HG03097 (cell line): Measurements from ENCODE around the gene APCDD1L.

ENCODE experiments used
- ATAC-seq: cut with Tn5 transposase; IDR thresholded peaks from one replicate; pipeline ENCODE4 v1.9.1; 2021; ENCODE audit not compliant: unreplicated experiment, low FRiP score

The APCDD1L gene

DNA sequence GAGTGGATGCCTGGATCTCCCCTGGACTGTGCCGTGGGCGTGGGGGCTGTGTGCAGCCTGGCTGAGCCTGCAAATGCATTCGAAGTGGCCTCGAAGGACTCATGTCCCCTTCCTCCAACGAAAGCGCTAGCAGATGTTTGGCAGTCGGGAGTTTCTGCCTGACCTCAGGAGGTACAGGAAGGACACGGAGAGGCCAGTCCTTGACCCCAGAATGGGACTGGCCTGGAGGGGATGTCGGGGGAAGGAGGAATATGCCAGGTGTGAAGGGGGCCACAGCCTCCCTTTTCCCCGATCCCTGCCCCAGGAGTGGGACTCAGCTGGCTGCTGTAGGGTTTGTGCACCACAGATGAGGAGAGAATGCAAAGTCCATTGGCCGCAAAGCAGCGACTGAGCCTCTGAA lies 45.6 kb downstream of the APCDD1L start:
- no peak for ATAC-seq

DNA sequence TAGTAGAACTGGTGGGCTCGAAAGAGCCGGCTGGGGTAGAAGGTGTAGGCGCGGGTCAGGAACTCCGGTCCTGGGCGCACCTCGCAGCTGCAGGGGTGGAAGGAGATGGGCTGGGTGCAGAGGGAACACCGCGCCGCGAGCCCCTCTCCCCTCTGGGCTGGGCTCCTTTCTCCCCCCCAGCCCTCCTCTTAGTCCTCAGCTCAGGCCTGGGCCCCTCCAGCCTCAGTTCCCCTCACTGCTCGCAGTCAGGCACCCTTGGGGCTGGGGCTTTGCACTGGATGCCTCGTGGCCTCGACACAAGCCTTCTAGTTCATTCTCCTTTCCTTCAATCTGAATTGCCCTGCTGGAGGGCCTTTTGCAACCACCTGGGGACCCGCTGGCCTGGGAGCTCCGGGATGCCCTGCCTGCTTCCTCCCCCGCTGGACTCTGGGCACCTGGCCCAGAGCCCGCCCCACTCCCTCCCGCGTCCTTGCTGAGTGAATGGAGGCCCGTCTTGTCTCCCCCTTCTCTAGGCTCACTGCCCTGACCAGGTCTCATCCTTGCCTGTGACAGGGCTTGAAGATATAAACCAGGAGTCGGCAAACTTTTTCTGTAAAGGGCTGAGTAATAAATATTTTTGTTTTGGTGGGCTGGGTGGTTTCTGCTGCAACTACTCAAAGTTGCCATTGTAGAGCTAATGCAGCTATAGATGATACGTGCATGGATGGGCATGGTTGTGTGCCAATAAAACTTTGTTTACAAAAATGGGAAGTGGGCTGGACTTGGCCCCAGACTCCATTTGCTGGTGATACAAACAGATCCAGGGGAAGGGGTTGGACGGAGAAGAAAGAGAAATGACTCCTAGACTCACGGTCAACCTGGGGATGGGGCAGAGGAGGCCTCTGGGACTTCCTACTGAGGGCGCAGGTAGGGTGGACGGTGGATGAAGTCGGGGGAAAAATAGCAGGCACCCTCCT lies 47.3 kb downstream of the APCDD1L start:
- ATAC-seq: no peak

DNA sequence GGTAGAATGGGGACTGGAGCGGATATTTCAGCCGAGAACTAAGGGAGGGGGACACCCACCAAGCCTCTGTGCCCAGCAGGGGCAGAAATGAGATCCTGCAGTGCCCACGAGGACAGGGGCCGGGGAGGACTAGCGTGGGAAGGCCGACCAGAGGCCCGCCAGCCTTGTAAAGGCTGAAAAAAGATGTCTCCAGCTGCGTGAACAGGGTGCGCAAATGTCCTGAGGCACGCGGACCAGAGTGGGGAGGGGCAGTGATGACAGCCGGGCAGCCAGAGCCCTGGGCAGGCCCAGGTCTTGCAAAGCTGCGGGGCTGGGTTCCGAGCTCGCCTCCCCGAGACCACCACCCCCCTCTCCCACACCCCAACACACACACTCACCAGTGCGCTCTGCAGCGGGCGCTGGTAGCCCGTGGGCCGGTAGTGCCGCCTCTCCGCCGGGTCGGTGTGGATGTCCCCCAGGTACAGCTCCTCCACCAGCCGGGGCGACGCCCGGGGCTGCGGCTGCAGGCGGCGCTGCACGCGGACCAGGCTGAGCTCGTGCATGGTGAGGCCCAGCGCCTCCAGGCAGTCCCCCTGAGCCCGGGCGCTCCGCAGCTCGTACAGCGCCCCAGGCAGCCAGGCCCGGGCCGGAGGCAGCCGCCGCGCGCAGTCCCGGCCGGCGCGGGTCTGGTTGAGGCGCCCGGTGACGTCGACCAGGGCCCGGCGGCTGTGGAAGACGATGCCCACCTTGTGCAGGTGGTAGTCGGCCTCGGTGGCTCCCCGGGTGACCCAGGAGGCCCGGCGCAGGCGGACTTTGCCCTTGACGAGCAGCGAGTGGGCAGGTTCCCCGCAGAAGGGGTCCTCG lies 48.2 kb downstream of the APCDD1L start:
- ATAC-seq: no peak

DNA sequence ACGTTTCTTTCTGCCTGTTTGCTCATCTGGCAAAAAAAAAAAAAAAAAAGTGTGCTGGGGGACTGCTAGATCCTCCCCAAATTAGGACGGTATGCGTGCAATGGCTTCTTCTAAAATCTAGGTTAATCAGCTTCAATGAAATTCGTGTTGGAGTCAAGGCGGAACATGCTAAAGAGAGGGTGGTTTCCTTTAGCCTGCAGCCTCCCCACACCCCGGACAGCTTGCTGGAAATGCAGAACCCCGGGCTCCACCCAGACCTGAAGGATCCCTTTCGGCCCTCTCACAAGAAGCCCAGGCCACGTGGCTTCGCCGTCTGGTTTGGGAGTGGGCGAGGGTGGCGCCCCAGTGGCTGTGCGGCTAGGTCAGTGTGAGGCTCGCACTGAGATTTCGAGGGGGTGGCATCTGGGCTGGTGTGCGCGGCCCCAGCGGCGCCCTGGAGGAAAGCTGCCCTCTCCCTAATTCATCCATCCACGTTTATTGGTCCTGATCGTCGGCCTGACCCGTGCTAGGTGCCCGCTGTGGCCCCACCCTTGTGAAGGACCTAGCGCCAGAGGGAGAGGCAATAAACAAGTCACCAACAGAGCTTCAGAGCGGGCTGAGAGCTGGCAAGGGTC lies 49.0 kb downstream of the APCDD1L start:
- no peak for ATAC-seq

DNA sequence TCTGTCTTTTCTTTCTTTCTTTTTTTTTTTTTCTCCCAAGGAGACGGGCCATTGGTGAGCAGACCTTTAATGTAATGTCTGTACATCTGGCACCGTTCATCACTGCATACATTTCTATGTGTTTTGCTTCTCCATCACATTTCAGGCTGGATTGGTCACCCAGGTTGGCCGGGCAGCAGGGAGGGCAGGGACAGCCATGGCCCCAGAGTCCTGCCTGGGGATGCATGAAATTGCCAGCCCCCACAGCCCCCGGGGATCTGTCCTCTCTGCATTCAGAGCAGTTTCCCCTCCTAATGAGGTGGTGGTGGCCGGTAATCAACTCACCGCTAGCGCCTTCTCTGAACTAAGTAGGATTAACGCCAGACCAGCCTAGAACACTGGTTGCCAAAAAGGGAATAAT lies 50.4 kb downstream of the APCDD1L start:
- no peak for ATAC-seq

DNA sequence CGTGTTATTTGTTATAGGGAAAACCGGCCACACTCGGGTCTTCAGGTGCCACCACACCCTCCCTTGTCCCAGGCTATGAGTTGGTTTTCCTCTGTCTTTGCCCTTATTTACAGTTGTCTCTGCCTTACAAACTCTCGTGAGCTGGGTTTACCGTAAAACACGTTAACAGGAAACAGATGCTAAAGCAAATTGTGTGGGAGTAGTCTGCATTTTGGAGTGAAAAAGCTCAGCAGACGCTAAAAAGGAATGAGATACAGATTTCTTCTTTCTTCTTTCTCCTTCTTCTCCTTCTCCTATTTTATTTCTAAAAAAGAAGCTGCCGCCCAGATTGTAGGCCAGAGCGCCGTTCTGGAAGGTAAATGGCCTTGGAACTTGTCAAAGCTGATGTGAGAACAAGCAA lies 51.9 kb downstream of the APCDD1L start:
- ATAC-seq: no peak

DNA sequence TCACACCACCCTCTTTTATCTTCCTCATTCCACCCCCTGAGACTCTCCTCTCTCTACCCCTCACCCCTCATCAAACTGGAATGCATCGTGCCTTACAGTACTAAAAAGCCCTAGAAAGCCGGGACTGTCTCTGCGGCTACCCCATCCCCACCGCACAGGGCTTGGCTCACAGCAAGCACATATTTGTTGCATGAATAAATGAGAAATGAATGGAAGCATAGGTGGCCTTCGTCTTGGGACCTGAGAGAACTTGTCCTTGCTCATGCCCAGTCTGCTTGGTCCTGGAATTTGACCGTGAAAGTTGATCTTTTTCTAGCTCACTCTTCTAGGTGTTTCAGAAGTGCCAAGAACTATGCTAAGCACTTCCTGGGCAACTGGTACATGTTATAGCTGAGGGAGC lies 53.3 kb downstream of the APCDD1L start:
- no peak for ATAC-seq

DNA sequence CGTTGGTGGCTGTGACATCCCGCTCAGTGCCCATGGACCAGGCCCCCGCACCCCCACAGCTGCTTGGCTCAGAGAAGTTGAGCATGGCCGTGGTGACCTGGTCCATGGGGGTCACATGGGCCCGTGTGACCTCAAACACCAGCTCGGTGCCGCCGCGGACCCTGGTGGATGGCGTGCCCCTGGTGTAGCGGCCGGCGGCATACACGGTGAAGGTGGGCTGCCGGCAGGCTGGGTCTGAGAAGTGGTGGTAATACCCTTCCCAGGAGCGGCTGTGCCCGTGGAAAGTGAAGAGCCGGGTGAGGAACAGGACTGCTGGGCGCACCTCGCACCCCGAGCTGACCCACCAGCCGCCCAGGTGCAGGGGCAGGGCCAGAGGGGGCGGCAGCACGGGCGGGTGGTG lies 54.1 kb downstream of the APCDD1L start:
- no peak for ATAC-seq

DNA sequence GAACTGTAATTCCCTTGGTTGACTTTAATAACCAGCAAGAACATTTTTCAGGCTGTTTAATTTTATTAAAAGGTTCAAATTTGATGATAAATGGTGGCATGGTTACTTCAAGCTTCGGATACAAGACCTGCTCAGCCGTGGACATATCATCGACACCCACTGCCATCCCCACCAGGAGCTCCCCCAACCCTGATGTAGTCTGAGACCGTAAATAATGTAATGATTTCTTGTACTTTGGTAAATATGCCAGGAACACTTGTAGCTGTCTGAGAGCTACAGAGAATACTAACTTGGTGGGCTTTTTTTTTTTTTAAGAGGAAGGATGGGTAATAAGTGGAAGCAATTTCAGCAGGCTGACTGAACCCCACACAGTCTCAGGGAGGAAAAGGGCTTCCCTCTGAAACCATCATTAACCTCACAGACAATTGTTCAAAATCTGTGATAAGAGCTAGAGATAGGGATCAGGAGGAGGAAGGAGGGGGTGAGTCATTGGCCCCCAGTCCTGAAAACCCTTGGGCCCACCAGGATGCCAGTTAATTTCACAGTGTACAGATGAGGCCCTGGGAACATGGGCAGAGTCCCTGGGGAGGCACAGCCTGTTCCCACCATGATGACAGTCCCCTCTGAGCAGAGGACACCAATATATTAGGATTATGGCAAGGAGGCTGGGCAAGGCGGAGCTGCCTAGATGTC lies 56.0 kb downstream of the APCDD1L start:
- peak; percentile 24 for ATAC-seq

DNA sequence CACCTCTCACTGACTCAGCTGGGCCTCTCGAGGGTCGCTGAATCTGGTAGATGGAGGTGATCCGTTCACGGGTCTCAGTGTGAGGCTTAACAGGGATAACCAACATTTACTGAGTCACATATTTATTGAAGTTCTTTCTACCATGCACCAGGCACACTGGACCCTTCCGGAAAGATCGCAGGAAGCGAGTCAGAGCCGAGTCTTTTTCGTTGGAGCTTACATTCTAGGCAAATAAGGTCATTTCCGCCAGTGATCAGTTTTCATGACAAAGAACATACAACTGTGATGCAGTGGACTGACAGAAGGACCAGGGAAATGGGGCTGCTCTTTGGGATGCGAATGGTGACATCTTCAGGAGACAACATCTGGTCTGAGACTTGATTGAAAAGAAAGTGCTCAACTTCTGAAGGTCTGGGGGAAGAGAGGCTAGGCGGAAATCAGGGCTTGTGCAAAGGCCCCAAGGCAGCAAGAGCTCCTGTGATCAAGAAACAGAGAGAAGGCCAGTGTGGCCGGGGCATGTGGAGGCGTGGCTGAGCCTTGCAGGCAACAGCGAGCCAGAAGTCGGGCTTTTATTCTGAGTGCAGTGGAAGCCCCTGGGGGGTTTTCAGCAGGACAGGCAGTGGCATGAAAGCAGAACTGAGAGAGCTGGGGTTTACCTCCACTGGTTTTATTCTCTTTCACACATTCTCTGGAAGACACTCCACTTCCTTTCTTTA lies 56.7 kb downstream of the APCDD1L start:
- ATAC-seq: peak; percentile 98

DNA sequence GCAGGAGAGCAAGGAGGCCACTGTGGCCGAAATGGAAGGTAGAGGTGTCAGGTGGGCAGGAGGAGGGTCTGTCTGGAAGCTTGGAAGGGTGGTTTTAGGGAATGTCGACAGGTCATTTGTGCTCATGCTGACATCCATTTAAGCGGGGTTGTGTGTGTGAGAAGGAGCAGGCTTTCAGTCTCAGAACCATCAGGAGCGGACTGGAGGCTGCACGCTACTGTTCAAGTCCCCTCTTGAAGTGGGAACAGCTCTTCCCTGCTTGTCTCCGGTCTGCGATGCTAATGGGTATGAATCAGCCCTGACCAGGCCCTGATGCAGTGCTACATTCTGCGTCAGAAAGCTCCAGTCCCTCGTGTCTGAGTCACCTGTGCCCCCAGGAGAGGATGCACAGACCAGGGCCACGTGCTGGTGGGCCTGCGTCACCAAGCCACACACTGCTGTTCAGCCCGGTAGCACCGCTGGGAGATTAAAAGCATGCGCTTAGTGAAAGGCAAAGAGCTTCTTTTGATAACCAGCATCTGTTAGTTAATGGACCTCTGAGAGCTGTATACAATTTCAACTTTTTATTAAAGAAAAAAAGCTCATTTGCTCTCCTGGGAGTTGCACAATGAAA lies 58.0 kb downstream of the APCDD1L start:
- ATAC-seq: no peak

DNA sequence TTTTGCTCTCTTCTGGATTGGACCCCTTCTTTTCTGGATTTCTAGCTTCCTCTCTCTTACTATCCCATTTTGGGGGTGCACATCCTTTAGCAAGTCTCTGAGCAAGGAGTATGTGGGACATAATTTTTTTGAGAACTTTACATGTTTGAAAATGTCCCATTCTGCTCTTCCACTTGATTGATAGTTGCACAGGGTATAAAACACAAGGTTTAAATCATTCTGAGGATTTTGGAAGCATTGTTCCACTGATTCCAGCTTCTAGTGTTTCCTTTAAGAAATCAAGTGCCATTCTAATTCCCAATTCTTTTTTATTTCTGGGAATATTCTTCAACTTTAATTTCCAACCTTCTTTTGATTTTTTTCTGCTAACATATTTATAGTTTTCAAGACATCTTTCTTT lies 60.7 kb downstream of the APCDD1L start:
- ATAC-seq: no peak

DNA sequence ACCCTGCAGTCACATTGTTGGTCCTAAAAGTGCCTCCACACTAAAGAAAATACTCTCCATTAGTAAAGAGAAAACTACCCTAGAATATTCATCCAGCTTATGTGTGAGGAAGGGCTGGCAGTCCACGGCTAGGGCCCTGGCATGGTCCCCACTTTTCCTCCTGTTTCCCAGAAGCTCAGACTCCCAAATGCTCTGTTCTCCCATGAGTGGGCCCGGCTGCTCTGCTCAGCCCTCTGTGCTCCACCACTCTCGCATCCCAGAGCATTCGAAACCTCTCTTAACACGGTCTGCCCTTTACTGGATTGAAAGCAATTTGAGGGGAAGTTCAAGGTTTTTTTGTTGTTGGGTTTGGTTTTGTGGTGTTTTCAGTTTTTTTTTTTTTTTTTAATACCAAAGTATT lies 61.8 kb downstream of the APCDD1L start:
- ATAC-seq: no peak

DNA sequence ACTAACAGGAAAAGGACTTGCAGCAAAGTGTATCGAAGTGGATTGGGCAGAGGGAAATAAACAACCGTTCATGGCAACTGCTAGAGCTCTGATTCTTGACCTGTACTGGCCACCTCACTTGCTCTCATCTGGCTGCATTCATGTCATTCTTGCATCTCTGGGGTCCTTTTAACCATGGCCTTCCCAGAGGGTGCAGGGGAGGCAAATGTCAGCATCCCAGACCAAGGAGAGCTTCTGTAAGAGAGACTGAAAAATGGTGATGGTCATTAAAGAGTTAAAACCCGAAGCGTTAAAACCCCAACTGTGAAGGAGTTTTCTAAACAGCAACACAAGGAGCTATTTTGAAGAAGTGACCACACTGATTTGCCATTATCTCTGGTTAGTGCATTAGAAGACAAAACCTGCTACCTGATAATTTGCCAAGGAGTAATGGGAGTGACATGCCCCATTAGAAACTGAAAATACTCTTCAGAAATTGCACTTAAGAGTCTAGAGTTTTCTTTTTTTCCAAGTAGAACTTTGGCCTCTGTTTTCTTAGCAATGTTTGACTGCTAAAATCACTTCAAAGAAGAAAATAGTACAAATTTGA lies 62.4 kb downstream of the APCDD1L start:
- no peak for ATAC-seq

DNA sequence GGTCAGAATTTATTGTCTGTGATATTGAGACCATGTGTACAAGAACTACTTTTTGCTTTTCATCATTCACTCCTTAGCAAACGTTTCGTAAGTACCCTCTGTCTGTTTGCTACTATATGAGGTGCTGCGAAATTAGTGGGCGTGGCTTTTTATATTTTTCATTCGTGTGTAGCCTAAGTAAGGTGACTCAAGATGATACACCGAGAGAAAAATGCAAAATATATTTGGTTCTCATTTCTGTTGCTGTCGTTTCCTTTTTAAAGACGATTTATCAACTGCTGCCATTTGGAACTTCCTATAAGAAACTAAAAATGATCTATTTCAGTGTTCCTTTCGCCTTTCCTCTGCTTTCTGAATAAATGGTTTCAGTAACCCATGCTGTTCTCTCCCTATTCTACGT lies 64.9 kb downstream of the APCDD1L start:
- ATAC-seq: no peak

DNA sequence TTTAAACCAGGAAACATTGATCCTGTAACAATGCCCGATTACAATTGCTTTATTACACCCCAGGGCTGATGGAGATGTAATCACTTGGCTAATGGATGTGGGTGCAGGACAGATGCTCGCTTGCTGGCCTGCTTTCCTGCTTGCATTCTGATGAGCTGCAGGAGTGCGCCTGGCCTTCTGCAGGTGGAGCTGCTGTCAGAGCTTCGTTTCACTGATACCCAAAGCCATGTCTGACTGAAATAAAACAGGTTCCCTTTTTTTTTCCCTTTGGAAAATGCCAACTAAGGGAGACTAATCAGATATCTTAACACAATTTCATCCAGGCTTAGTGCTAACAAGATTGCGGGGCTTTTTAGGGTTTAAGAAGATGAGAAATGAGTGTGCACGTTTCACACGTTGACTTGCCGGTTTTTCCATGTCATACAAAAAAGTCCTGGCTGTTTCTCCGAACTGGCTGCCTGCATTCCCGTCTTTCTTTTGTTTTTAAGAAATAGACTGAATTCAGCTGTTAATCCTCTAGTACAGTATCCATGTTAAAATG lies 65.4 kb downstream of the APCDD1L start:
- no peak for ATAC-seq

DNA sequence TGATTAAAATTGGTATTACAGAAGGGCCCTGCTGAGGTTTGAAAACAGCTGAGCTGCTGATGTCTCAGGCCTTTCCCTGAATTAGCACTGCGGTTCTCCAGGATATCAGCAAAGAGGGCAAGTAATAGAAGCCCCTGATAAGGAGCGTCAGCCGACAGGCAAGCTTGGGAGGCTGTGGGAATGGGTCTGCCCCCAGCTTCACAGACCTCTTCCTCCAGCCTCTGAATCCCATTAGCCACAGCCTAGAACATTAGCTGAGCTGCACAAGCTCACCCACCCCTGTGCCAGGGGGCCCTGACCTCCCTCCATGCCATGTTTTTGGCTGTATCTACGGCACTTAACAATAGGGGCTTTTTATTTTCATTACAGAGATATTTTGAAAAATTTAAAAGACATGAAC lies 66.2 kb downstream of the APCDD1L start:
- ATAC-seq: no peak

DNA sequence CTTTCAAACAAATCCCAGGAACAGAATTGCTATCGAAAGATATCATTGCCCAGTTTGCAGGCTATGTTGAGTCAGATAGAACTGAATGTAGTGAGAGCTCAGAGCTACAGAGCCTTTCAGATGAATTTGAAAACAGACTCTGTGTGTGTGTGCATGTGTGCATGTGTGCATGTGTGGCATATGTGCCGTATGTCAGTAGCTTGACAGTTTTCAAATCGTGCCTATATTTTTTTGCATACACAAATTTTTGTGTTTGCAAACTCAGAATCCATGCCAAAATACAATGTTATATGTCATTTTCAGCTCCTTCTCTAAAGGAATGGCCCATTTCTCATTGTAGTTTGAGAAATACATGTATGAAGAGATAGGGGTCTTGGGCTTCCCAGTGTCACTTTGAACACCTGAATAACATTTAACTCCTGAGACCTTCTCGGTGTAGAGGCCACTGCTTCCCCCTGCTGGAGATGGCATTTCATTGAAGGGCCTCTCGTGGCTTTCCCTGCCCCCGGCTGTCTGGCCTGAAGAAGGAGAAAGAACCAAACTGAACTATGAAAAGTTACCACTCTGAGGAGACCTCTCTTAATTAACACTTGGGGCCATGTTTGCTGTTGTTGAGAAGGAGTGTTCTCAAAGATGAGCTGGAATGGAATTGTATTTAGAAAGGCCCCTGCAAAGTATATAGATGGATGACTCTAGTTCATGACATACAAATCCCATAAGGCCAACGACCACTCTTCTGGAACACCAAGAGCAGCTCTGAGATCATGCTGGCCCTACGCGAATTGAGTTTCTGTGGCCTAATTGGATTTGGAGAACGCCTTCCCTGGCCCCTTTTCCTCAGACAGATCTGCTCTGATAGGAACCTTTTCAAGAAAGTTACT lies 67.4 kb downstream of the APCDD1L start:
- ATAC-seq: no peak
